VCaP (cell line): ENCODE measurements around the gene ZNF575.

Experiments
- H3K27ac ChIP-seq: fragments of 450-650 bp; 2 replicates; pipeline ENCODE4 v1.5.1; 2017
- CTCF ChIP-seq: fragments of 450-650 bp; conservative IDR thresholded peaks from 2 replicates; pipeline ENCODE4 v1.5.1; 2017; ENCODE audit warnings: mild to moderate bottlenecking, moderate library complexity

ZNF575 gene

GRCh38 chr19:43548706-43549105 lies 15.7 kb downstream of the ZNF575 start:
- TF ChIP-seq CTCF: no peak
- H3K27ac ChIP-seq: no peak overlapping the region

GRCh38 chr19:43551399-43552197 lies 18.6 kb downstream of the ZNF575 start:
- no peak overlapping the region for H3K27ac ChIP-seq
- TF ChIP-seq CTCF: no peak

GRCh38 chr19:43552198-43552450 lies 19.1 kb downstream of the ZNF575 start:
- TF ChIP-seq CTCF: no peak
- no peak overlapping the region for H3K27ac ChIP-seq

GRCh38 chr19:43552616-43553015 lies 19.6 kb downstream of the ZNF575 start:
- H3K27ac ChIP-seq: no peak overlapping the region
- TF ChIP-seq CTCF: no peak

GRCh38 chr19:43553656-43554055 lies 20.7 kb downstream of the ZNF575 start:
- H3K27ac ChIP-seq: no peak overlapping the region
- TF ChIP-seq CTCF: no peak

GRCh38 chr19:43554317-43554895 lies 21.4 kb downstream of the ZNF575 start:
- no peak for TF ChIP-seq CTCF
- no peak overlapping the region for H3K27ac ChIP-seq

- H3K27ac ChIP-seq: no peak overlapping the region
- peak; percentile 91 for TF ChIP-seq CTCF
These were observed 22.3 kb downstream of the ZNF575 start for GRCh38 chr19:43555185-43555770.
